Stimulated activated memory B cell treated with anti-CD40 and anti-IgM and Interleukin-4, amounts not matched to agents 10 μg/mL and 1 μg/mL and 100 μg/mL, for 72 hours (primary cell): ENCODE measurements around the gene RPP40.

Experiments
- ATAC-seq: fragments of 150-1000 bp; cut with Tn5 transposase; 2 replicates; pipeline ENCODE4 v1.10.0; 2021
- H3K27ac Mint-ChIP-seq: one replicate; pipeline ENCODE4 v1.8.0; 2022; ENCODE audit warnings: mild to moderate bottlenecking, mixed read lengths
- H3K27me3 Mint-ChIP-seq: one replicate; pipeline ENCODE4 v1.8.0; 2022; ENCODE audit warnings: mixed read lengths
- H3K36me3 Mint-ChIP-seq: one replicate; pipeline ENCODE4 v1.8.0; 2022; ENCODE audit warnings: mixed read lengths
- H3K4me1 Mint-ChIP-seq: one replicate; pipeline ENCODE4 v1.8.0; 2022; ENCODE audit warnings: mixed read lengths
- H3K4me3 Mint-ChIP-seq: one replicate; pipeline ENCODE4 v1.8.0; 2022; ENCODE audit warnings: mild to moderate bottlenecking, moderate library complexity, mixed read lengths
- H3K9me3 Mint-ChIP-seq: one replicate; pipeline ENCODE4 v1.8.0; 2022; ENCODE audit warnings: mixed read lengths

RPP40 gene

DNA sequence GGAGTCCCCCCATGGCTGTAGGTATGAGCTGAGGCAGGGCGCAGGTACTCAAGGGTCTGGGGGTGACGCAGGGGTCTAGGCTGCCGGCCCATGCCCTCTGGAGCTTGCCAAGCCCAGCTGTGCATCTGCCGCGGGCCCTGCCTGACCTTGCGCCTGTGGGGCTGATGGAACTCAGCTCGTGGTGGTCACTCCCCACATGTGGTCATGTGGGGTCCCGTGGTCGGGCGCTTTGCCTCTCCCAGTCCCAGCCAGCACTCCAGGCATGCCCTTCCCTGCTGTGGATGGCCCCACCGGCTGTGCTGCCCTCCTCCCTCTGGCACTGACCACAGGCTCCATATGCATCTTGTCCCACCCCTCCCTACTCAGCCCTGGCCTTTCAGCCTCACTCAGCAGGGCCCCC, 57.3 kb downstream of the RPP40 start:
- ATAC-seq: no peak
- H3K27ac Mint-ChIP-seq: no peak overlapping the region
- no peaks in the 10 kb centered on the region for H3K9me3 Mint-ChIP-seq
- H3K36me3 Mint-ChIP-seq: peaks cover 57% of the 10 kb centered on the region
- no peak overlapping the region for H3K4me3 Mint-ChIP-seq
- H3K27me3 Mint-ChIP-seq: no peaks in the 10 kb centered on the region
- no peaks in the 10 kb centered on the region for H3K4me1 Mint-ChIP-seq
